ENCODE measurements around the gene BCR. TPM values are rescaled to one million over a fixed set of nuclear protein-coding genes. Genes with fewer than 3 reads are reported as not detected.

Gene BCR
- total RNA-seq, 1 experiment from 2014 or later, result 32.4 TPM

DNA sequence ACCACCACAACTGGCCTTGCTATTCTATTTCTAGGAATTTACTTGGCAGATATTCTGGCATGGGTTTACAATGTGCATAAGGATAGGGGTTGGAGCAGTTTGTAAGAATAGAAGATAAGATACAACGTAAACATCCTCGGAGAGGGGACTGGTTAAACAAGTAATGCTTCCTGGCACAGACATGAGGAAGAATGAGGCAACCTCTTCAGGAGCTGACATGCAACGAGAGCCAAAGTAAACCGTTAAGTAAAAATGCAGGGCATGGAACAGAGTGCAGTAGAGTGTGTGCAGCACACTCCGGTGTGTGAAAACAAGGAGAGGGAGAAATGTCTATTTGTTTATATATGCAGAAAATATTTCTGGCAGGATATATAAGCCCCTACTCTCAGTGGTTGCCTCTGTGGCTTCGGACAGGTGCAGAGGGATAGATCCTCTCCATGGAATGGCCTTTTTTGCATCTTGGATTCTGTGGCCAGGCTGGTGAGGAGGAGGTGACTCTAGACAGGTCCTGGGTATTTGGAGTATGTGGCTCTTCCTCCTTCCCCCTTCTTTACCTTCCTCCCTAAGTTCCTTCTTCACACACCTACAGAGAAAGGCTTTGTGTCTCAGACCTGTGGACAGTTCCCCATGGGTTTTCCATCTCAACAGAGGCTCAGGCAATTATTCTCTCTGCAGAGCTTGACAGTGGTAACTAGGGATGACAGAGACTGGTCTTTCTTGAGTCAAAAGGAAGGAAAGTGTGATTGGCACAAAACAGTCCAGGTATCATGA lies 32.5 kb upstream of the BCR start:
- in situ Hi-C loops (cut with HindIII; ENCODE audit: low sequenced_read_pairs), result no loop called here
- no peak for DNase-seq (ENCODE audit: low spot score)

GRCh38 chr22:23149743-23150238 lies 30.5 kb upstream of the BCR start:
- in situ Hi-C loops (cut with HindIII; ENCODE audit: low sequenced_read_pairs), result no loop called here
- DNase-seq (ENCODE audit: low spot score), result no peak

DNA sequence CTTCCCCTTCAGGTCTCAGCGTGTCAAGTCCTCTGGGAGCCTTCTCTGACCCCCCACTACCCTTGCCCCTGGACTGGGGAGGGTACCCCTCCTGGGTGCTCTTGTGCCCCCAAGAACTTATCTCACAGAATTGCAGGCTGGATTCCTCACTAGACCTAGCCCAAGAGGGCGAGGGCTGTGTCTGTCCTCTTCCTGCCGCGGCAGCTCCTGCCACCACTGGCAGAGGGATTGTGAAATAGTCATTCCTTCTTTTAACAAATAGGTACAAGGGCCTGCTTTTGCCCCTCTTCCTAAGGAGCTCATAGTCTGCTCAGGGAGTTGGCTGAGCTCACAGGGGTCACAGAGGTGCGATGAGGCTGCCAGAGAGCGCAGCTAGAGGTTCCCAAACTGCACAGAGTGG lies 29.5 kb upstream of the BCR start:
- in situ Hi-C loops (cut with HindIII; ENCODE audit: low sequenced_read_pairs), result no loop called here
- no peak for DNase-seq (ENCODE audit: low spot score)

GRCh38 chr22:23151827-23152226 lies 28.5 kb upstream of the BCR start:
- DNase-seq (ENCODE audit: low spot score), result no peak
- in situ Hi-C loops (cut with HindIII; ENCODE audit: low sequenced_read_pairs), result no loop called here

DNA sequence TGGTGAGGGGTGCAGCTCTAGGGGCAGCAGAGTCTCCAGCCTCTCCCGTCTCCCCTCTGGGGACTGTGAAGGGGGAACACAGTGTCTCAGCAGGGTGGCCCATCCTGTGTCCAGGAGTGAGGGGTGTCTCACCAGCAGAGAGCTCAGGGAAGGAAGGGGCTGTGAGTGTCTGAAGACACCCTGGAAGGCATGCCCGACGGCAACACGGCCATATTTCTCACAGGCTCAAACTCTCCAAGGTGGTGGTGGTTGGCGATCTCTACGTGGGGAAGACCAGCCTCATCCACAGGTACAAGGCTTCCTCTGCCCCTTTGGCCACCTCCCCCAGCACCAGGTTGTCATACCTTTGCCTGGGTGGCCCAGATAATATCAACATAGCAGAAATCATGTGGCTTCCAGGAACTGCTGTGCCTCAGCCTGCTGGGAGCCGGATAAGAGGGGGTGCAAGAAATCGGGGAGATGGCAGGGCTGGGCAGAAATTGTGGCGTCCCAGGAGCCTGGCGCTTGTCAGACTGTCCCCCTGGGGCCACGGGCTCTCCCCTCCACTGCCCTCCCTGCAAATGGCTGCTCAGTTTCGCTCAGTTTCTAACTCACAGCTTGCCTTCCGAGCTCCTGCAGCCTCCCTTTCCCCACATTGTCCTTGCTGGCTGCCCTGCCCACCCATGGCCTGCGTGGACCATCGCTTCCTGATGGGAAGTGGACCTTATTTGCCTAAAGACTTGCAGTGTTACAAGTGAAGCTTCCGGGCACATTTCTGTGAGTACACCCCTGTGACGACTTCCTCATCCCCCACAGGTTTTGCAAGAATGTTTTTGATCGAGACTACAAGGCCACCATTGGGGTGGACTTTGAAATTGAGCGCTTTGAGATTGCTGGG lies 27.8 kb upstream of the BCR start:
- DNase-seq (ENCODE audit: low spot score), result no peak
- in situ Hi-C loops (cut with HindIII; ENCODE audit: low sequenced_read_pairs), result no loop called here

GRCh38 chr22:23153994-23154393 lies 26.3 kb upstream of the BCR start:
- no peak for DNase-seq (ENCODE audit: low spot score)
- in situ Hi-C loops (cut with HindIII; ENCODE audit: low sequenced_read_pairs), result no loop called here

DNA sequence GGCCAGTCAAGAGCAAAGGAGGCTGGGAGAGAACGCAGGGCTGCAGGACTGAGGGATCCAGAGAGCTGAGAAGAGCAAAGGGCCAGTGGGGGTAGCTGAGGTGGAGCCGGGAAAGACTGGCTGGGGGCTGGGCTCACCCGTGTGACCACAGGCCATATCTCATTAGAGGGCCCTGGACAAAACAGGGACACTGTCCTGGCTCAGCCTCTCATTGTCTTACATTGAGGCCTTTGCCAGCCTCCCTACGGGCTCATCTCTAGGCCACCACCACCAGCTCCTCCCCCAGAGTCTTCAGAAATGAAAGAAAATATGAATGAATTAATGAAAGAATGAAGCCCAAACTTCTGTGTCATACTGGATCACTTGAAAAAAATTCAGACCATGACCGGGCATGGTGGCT lies 25.8 kb upstream of the BCR start:
- in situ Hi-C loops (cut with HindIII; ENCODE audit: low sequenced_read_pairs), result no loop called here
- DNase-seq (ENCODE audit: low spot score), result no peak

DNA sequence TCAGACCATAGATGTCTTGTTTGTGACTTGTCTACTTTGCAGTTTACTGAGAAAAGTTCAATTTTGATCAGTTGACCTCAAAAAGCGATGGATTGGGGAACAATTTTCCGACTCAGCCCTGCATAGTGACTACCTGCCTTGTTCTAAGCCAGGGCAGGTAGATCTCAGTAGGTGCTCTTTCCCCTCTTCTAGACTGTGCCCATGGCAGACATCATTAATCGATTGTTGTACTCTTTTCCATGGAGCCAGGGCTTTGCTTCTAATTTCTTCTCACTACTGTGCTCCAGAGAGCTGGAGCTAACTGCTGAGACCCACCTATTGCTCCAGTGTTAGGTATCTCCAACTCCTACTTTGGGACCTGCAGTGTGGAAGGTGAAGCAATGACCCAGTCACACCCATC lies 25.2 kb upstream of the BCR start:
- in situ Hi-C loops (cut with HindIII; ENCODE audit: low sequenced_read_pairs), result no loop called here
- DNase-seq (ENCODE audit: low spot score), result no peak

DNA sequence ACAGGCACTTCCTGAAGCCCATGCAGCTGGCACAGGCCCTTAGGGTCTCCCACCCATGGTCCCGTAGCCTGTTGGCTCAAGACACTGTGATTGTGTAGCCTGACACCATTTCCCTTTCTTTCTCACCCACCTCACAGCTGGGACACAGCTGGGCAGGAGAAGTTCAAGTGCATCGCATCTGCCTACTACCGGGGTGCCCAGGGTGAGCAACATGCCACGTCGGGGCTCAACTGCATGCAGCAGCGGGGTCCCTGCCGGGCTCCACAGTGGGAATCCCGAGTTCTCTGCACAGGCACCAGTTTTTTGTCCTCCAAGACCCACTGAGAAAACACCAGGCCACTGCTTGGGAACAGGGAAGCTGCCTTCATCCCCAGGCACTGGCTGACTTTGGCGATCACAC lies 24.5 kb upstream of the BCR start:
- no peak for DNase-seq (ENCODE audit: low spot score)
- in situ Hi-C loops (cut with HindIII; ENCODE audit: low sequenced_read_pairs), result no loop called here

DNA sequence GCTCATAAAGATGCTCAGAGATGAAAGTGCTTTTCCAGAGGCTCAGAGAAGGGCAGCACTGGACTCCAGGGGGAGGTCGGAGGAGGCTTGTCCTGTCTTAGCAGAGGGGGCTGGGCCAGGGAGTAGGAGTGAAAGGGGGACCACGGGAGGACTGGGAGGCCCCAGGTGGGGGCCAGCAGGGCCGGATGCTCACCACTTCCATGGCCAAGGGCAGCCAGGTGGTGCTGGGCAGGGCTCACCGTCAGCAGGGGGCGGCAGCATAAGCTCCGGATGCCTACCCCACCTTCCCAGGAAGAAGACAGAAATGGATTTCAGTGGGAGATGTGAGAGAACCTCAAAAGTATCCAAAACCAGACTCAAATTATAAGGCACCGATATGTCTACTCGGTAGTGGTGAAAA lies 24.0 kb upstream of the BCR start:
- in situ Hi-C loops (cut with HindIII; ENCODE audit: low sequenced_read_pairs), result no loop called here

DNA sequence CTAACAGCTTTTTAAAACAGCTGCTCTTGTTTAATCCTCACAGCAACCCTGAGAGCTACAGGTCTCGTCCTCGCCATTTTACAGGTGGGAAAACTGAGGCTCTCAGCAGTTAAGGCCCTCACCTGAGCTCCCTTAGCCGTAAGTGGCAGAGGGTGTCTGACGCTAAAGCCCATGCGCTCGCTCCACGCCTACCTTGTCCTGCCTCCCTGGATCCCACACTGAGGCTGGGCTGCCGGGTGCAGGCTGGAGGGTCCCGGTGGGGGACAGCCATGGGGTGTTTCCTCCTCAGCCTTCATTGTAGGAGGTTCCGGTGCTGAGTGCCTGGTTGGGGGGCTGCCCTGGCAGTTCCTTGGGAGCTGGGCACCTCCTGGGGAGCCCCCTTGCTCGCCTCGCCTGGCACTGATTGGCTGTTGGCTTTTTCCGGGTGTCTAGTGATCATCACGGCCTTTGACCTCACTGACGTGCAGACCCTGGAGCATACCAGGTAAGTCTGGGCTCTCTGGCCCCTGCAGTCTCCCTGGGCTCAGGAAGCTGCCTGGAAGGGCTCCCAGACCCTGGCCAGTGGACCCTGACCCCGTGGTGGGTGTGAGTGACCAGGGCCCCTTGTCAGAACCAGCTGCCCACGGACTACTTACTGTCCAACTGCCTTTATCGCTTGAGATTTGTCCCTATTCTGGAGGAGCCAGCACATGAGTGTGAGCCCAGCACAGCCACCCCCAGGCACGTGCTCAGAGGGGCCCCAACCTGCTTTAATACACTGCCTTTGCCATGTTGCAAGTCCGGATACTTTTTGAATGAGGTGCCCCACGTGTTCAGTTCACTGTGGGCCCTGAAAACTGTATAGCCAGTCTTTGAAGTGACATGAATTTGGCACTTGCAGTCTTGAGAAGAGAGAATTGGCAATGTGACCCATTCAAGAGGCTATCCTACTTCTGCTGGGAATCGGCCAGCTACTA lies 22.5 kb upstream of the BCR start:
- in situ Hi-C loops (cut with HindIII; ENCODE audit: low sequenced_read_pairs), result no loop called here
- DNase-seq (ENCODE audit: low spot score), result no peak

More for the DNA sequence above, 24.0 kb upstream of the BCR start:
- no peak for DNase-seq (ENCODE audit: low spot score)

- no peak for DNase-seq (ENCODE audit: low spot score)
- in situ Hi-C loops (cut with HindIII; ENCODE audit: low sequenced_read_pairs), result no loop called here
These were observed 21.6 kb upstream of the BCR start for GRCh38 chr22:23158516-23159290.

DNA sequence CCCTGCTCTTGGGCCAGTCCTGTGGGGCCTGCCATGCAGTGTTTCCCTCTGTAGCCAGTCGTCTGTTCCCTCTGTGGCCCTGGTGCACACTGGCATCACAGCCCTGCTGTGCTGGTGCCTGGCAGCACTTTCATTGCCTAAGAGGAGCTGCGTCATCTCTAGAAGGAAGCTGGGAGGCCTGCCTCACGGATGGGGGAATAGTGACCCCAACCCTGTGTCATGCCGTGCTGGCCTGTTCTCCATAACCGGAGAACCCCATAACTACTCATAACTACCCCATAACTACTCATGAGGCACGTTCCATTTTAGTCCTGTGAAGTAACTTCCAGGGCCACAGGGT lies 21.0 kb upstream of the BCR start:
- DNase-seq (ENCODE audit: low spot score), result no peak
- in situ Hi-C loops (cut with HindIII; ENCODE audit: low sequenced_read_pairs), result no loop called here

DNA sequence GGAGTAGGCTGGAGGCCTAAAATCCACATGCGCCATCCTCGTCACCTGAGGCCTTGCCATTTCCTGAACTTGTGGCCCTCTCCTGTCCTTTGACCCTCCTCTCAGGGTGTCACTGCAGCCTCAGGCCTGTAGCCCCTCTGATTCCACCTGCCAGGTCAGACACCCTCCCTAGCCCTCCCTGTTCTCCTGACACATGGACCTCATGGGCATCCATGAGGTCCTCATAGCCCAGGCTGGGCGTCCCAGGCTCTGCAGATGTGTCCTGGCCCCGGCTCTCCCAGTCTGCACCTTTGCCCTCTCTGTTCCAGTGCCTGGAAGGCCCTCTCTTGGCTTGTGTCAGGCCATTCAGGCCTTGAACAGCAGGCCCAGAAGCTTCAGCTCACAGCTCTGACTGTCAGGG lies 19.3 kb upstream of the BCR start:
- in situ Hi-C loops (cut with HindIII; ENCODE audit: low sequenced_read_pairs), result no loop called here
- DNase-seq (ENCODE audit: low spot score), result no peak

- in situ Hi-C loops (cut with HindIII; ENCODE audit: low sequenced_read_pairs), result no loop called here
- no peak for DNase-seq (ENCODE audit: low spot score)
These were observed 18.7 kb upstream of the BCR start for GRCh38 chr22:23161574-23161973.

DNA sequence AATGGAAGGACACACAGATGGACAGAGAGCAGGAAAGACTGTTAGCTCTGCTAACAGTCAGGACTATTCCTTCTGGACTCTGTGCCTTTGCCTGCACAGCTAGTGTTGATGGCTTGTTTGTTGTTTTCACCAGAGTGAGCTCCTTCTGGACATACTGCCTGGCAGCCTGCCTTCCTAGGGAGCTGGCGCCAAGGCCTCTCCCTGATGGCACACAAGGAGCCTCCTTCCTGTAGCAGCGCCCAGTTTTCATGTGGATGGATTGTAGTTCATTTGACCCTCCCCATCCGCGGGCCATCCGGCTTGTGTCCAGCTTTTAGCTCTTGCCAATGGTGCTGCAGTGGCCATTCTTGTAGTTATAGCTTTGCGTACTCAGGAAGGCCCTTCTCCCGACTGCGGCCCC lies 16.6 kb upstream of the BCR start:
- in situ Hi-C loops (cut with HindIII; ENCODE audit: low sequenced_read_pairs), result no loop called here
- DNase-seq (ENCODE audit: low spot score), result peak; percentile 96

- DNase-seq (ENCODE audit: low spot score), result no peak
- in situ Hi-C loops (cut with HindIII; ENCODE audit: low sequenced_read_pairs), result no loop called here
These were observed 16.2 kb upstream of the BCR start for GRCh38 chr22:23164091-23164490.

DNA sequence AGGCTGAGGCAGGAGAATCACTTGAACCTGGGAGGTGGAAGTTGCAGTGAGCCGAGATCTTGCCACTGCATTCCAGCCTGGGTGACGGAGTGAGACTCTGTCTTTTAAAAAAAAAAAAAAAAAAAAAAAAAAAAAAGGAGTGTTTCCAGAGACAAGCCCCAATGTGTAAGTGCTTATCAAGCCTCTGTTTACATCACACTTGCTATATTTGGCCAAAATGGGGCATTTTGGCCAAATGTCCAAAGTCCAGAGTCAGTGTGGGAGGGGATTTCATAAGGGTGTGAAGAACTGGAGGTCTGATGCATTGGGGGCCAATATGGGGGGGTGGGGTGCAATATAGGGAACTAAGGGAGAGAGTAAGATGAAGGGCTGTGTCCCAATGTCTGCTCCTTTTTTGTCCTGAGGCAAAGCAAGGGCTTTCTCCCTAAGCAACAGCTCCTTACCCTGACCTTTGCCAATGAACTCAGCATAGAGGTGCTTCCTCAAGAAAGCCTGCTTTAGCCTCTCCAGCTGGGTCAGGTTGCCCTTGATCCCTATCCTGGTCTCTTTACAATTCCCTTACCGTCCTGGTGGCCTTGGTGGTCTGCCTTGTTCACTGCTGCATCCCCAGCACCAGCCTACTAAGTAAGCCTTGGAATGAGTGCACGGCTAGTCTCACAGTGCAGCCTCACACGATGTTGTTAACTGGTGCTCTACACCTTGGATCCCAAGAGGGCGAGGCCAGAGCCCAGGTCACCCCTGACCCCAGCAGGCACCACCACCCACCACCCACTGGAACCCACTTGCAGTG lies 14.1 kb upstream of the BCR start:
- DNase-seq (ENCODE audit: low spot score), result no peak
- in situ Hi-C loops (cut with HindIII; ENCODE audit: low sequenced_read_pairs), result no loop called here

All from G401 (cell line).